Germinal center (tissue), 1 donor: Measurements from ENCODE around the gene FUS.
A peak's percentile ranks its signal among the peaks of the same experiment; 100 is the strongest.
"Not testable (repeated sequence)": the region's sequence is repeated elsewhere in the genome, so short reads cannot be mapped to it uniquely, and the experiment has no call there.

ENCODE experiments used
- DNase-seq: peaks from one replicate; pipeline ENCODE4 v3.0.0; 2012; ENCODE audit warnings: mixed read lengths, low spot score

FUS gene

DNA sequence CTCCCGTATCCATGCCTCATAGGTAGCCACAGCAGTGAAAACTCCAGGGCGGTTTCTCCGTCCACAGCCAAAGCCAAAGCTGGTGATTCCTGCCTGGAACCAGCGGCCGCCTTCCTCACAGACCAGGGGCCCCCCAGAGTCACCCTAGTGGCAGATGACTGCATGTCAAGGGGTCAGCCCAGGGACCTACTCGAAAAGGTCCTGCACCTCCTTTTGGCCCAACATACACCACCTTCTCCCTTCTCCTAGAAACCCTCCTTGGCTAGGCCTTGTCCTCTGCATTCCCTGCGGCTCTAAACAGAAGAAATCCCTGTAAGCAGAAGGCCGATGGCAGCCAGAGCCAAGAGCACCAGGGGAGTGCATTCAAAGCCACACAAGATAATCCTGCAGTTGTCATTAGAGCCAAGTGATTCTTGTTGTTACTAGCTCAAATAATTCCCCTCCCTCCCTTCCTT, 36.2 kb upstream of the FUS start:
- no peak for DNase-seq

DNA sequence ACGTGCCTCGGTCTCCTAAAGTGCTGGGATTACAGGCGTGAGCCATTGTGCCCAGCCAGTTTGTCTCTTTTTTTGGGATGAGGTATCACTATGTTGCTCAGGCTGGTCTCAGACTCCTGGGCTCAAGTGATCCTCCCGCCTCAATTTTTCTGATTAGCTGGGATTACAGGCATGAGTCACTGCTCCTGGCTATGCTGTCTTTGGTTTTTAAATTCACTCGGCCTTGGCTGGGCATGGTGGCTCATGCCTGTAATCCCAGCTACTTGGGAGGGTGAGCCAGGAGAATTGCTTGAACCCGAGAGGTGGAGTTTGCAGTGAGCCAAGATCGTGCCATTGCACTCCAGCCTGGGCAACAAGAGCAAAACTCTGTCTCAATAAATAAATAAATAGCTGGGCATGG, 35.5 kb upstream of the FUS start:
- DNase-seq = not testable (repeated sequence)

DNA sequence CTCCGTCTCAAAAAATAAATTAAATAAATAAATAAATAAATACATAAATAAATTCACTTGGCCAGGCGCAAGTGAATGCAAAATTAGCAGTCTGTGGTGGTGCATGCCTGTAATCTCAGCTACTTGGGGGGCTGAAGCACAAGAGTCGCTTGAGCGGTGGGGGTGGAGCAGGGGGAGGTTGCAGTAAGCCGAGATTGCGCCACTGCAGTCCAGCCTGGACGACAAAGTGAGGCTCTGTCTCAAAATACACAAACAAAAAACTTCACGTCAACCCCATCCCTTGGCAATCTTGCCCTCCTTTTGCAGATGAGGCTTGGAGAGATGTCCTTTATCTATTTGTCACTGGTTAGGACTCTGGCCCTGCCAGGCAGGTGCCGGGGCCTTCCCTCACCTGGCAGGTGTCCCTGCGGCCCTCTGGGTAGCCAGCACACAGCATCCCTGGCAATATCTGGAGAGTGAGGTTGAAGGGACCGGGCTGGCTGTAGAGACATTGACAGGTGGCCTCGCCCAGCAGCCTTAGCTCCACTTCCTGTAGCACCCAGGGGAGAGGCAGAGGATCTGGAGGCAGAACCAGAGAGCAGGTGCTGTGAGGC, 34.4 kb upstream of the FUS start:
- DNase-seq = no peak

DNA sequence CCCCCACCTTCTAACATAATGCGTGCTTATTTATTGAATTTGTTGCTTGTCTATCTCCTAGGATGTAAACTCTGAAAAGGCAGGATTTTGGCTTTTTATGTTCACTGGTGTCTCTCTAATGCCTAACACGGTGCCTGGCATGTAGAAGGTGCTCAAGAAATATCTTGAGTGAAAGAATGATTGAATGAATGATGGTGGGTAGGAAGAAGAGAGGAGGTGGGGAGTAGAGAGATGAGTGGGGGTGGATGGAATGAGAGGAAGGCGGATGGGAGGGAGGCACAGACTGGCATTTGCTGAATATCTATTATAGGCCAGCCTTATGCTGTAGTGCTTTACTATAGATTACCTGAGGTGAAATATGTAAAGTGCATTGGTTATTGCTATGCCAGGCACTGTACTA, 32.4 kb upstream of the FUS start:
- no peak for DNase-seq

DNA sequence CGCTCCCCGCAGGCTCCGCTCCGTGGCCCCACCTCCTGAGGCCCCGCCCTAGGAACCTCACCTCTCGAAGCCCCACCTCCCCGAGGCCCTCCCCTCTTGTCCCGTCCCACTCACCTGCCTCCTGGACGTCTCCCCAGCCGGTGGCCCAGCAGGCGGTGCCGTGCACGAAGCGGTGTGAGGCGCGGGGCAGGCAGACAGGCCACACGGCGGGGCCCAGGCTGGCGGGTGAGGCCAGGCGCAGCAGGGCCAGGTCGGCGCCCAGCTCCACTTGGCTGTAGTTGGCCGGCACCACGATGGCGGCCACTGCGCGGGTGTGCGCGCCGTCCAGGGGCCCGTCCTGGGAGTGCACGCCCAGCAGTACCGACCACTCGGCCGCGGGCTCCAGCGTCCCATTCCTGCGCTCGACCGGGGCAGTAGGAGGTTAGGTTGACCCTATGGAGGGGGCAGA, 31.6 kb upstream of the FUS start:
- no peak for DNase-seq

DNA sequence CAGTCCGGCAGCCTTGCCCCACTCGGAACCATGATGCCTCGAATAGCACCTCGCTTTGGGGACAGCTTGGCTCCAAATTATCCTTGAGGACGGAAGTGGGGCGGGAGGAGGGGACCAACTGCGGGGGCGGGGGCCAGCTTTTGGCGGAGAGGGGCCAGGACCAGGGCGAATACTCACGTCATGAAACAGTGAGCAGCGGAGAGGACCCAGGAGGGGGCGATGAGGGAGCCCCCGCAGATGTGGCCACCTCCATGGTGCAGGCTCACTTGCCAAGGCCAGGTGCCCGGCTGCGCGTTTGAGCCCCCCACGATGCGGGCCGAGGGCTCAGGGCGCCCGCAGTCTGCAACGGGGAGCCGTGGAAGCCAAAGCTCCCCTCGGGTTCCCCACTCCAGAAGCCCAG, 31.0 kb upstream of the FUS start:
- DNase-seq = no peak

DNA sequence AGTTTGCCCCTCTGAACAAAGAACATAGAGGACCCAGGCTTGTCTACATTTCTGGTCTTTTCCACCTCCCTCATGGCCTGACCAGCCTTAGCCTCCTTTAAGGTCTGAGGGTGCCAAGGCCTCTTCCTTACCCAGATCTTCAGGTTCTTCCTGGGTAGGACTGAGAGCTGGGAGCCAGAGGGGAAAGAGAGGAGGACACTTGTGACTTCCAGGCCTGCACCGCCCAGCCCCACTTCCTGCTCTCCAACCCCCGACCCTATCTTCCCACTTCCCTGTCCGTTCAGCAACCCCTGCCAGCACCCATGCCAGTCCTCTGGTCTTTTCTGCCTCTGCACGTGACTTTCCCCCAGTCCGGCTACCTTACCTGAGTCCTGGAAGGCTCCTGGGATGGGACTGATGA, 30.6 kb upstream of the FUS start:
- DNase-seq = no peak

DNA sequence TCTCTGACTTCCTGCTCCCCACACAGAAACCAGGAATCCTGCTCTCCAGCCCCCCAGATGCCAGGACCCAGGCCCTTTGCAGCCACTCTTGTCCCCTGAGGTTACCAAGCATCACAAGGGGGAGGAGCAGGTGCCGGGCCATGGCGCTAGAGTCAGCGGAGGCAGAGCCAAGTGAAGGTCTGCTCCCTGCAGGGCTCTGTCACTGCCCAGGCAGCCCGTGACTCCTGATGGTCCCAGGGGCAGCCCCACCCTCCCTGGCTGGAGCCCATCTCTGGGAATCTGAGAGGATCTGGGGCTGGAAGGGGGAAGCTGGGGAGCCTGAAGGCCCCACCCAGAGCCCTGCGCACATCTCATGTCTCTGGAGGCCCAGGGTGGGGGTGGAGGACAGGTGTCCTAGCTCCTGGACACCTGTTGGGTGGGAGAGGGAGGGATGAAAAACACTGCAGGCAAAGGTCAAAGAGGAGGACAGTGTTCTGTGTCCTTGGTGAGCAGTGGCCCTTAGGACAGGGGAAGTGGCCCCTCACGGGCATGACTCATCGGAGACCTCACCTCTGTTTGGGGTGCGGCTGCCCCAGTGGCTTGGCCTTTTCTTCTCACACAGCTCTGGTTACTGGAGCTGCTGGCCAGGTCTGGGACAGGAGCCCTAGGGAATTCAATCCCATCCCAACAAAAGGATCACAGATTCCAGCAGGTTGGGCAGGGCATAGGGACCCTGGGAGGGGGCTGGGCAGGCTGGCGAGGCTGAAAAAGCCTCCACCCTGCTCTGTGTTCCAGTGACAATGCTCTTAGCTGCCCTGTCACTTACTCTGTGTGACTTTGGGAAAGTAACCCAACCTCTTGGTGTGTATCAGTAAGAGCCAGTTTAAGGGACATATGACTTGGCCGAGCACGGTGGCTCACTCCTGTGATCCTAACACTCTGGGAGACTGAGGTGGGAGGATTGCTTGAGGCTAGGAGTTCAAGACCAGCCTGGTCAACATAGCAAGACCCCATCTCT, 29.7 kb upstream of the FUS start, which contains the start of gene PRSS36:
Gene PRSS36 (minus strand): TSS at position 173 of the 997 bp plus-strand sequence. CDS start 31 bp downstream, at position 142.
- DNase-seq = peak; percentile 0

DNA sequence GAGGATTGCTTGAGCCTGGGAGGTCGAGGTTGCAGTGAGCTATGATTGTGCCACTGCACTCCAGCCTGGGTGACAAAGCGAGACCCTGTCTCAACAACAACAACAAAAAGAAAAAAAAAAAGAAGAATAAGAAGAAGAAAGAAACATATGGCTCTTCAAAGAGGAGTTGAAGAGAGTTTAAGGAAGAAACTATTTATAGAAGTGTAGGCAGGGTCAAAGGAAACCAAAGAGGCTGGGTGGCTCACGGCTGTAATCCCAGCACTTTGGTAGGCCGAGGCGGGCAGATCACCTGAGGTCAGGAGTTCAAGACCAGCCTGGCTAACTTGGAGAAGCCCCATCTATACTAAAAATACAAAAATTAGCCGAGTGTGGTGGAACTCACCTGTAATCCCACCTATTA, 29.0 kb upstream of the FUS start:
- not testable (repeated sequence) for DNase-seq

DNA sequence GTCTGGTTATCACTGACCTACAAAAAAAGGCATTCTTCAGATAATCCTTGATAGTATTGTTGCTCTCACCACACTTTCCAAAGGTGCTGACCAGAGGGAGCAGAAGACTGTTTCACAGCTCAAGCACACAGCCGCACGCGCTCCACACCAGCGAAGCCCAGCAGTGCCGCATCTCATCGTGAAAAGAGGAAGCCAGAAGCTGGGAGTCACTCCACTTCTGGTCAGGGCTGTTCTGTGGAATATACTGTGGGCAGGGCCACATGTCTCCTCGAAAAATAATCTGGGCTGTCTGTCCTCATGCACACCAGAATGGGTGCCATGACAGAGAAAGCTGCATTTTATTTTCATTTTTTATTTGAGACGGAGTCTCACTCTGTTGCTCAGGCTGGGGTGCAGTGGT, 22.8 kb upstream of the FUS start:
- no peak for DNase-seq

GRCh38 chr16:31167315-31167714, 12.6 kb upstream of the FUS start:
- DNase-seq = no peak

DNA sequence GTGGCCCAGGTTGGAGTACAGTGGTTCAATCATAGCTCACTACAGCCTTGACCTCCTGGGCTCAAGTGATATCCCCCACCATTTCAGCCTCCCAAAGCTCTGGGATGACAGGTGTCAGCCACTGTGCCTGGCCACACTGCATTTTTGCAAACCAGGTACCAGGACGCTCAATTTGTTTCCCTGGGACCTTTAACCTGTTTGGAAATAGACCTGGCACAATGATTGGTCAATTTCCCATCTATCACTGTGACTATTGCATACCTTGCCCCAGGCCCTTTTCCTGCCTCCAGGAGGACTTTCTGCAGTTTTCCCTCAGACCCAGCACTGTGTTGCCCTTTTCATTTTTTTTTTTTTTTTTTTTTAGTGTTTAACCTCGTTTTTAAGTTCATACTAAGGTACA, 11.1 kb upstream of the FUS start:
- DNase-seq = no peak

DNA sequence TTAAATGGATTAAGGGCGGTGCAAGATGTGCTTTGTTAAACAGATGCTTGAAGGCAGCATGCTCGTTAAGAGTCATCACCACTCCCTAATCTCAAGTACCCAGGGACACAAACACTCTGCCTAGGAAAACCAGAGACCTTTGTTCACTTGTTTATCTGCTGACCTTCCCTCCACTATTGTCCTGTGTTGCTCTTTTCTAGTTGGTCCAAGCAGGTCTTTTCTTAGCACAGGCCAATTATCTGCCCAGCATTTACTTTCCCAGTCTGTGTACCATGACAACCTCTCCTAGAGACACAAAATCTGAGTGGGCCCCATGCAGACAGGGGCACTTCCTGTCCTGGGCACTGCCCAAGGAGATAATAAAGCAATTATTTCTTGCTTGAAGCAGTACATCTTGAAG, 9.9 kb upstream of the FUS start:
- not testable (repeated sequence) for DNase-seq

DNA sequence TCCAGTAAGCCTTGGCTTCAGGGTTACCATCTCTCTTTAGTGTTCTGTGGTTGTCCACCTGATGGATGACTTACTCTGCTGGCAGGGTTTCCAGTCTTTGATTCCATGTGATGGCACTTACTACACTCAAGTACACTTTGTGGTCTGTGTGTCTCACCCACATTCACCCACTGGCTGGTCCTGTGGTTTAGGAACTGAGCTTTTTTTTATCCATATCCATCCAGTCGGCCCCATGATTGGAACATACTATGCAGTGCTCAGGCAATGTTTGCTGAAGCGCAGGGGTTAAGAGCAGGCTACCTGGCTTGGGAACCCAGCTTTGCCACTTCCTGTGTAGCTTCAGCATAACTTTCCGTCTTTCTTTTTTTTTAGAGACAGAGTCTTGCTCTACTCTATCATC, 2.8 kb upstream of the FUS start:
- DNase-seq = no peak

DNA sequence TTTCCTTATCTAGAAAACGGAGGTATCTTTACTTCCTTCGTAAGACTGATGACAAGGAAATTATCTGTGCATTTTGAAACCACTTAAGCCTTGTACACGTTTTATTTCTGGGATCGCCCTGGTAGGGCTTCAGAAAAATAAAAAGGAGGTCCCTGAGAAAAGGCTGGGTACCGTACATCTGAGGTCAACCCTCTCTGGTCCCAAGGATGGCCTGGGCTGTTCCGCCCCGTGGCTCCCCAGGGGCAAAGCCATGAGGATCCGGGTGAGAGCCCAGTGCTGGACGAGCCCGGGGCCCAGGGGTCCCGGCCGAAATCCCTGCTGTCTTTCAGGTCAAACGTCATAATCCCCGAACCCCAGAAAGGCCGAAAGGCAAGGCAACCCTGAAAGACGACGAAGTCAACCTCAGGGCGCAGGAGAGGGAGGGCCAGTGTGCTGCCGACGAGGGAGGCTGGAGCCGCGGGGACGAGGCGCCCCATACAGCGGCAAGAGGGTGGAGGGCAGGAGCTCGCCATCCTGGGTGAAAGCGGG, 656 bp upstream of the FUS start:
- no peak for DNase-seq

DNA sequence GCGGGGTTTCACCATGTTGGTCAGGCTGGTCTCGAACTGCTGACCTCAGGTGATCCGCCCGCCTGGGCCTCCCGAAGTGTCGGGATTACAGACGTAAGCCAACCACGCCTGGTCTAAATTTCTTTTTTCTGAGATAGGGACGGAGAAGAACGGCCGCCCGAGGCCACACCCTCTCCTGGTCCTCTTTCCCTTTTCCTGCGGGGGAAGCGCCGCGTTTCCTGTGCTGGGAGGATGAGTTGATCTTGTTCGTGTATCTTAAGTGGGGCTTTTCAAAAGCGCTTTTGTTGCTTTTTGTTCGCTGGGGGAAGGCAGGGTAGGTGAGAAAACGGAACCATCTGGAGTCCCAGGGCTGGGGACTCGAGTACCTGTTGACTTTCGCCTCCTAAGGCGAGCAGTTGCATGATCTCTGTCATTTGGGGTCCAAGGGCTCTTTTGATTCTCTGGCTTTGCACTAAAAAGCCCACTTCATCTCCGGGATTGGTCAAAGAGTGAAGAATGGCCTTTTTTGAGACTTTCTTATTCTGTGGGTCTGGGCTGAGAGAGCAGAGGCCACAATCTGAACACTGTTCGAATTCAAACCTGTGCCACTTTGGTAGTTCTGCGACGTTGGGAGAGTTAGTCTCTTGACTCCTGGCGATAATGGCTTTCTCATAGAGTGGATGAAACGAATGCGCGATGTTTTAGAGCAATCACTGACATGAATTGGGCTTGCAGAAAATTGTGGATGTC, 1.3 kb downstream of the FUS start:
- peak; percentile 36 for DNase-seq

DNA sequence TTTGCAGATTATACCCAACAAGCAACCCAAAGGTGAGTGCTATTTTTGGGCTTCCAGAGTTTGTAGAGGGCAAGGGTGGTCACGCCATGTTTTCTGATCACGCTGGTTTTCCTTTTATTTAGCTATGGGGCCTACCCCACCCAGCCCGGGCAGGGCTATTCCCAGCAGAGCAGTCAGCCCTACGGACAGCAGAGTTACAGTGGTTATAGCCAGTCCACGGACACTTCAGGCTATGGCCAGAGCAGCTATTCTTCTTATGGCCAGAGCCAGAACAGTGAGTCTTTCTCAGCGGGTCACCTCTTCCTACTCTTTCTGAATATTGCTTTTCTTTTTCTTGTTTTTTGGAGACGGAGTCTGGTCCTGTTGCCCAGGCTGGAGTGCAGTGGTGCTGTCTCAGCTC, 2.5 kb downstream of the FUS start:
- DNase-seq = no peak

DNA sequence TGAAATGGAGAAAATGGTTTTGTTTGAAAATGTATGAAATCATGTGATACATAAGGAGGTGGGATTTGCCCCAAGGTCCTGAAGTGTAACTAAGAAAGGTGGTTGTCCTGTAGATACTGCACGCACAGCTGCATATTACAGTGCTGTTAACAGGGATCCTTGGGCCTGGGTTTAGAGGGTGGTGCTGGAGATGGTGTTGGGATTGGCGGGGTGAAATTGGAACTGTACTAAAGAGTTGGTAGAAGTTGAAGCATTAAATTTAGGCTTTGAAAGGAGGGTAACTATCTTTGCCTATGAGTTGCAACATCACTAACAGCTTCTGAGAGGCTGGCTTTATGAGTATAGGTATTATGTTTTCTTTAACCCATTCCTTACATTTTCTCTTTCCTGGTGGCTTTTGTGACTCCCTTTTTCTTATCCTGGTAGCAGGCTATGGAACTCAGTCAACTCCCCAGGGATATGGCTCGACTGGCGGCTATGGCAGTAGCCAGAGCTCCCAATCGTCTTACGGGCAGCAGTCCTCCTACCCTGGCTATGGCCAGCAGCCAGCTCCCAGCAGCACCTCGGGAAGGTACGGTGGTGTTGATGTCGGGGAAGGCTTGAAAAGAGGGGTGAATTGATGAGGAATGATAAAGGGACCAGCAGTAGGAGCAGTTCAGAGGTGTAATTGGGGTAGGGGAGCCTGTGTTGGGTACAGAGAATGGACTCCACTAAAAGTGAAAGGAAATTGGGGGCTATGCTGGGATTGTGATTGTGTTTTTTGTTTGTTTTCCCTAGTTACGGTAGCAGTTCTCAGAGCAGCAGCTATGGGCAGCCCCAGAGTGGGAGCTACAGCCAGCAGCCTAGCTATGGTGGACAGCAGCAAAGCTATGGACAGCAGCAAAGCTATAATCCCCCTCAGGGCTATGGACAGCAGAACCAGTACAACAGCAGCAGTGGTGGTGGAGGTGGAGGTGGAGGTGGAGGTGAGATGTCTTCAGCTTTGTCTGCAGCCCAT, 3.8 kb downstream of the FUS start:
- no peak for DNase-seq

GRCh38 chr16:31184888-31185287, 4.9 kb downstream of the FUS start:
- no peak for DNase-seq

GRCh38 chr16:31185339-31185738, 5.4 kb downstream of the FUS start:
- no peak for DNase-seq

- no peak for DNase-seq
These were observed 6.2 kb downstream of the FUS start for GRCh38 chr16:31186176-31186575.
